GM12878 (cell line): ENCODE data around the gene STAT3.
"Not testable (repeated sequence)": the region's sequence is repeated elsewhere in the genome, so short reads cannot be mapped to it uniquely, and the experiment has no call there.

Source experiments
- ASH2L ChIP-seq: fragments of 300-600, 200-600 bp; sonication (generic); IDR thresholded peaks from 2 replicates; pipeline ENCODE4 v1.6.1; 2017; ENCODE audit warnings: low read depth, mild to moderate bottlenecking, borderline replicate concordance
- ATF2 ChIP-seq: IDR thresholded peaks from 2 replicates; pipeline ENCODE4 v1.6.1; 2012; ENCODE audit warnings: low read length, inconsistent platforms
- CTCF ChIP-seq, 3 experiments: IDR thresholded peaks in 2 of 3; conservative IDR thresholded peaks in 1 of 3; 2 replicates each; pipeline ENCODE4 v1.5.1; 2011; ENCODE audit warnings: low read depth in 3 of 3, low read length in 3 of 3, mild to moderate bottlenecking in 3 of 3, control low read depth in 2 of 3, moderate library complexity in 2 of 3, inconsistent platforms in 1 of 3, mixed read lengths in 1 of 3; ENCODE audit not compliant: control insufficient read depth in 2 of 3, insufficient read depth in 1 of 3; ENCODE audit errors: extremely low read depth in 1 of 3
- EZH2 ChIP-seq: IDR thresholded peaks from 2 replicates; pipeline ENCODE4 v1.6.1; 2012; ENCODE audit warnings: low read depth, mild to moderate bottlenecking, control low read depth, inconsistent platforms, low read length, borderline replicate concordance; ENCODE audit not compliant: control insufficient read depth
- FOXM1 ChIP-seq: IDR thresholded peaks from 2 replicates; pipeline ENCODE4 v1.6.1; 2012; ENCODE audit warnings: low read depth, mild to moderate bottlenecking, inconsistent platforms, low read length, moderate library complexity
- MYC ChIP-seq: IDR thresholded peaks from 2 replicates; pipeline ENCODE4 v1.6.1; 2011; ENCODE audit warnings: mild to moderate bottlenecking, low read length, moderate library complexity, inconsistent platforms; ENCODE audit not compliant: insufficient read depth, insufficient replicate concordance, insufficient read length, severe bottlenecking
- NFYA ChIP-seq: IDR thresholded peaks from 2 replicates; pipeline ENCODE4 v1.6.1; 2011; ENCODE audit warnings: low read depth, mild to moderate bottlenecking, low read length, improper control_type of control experiment, borderline replicate concordance
- NRF1 ChIP-seq: conservative IDR thresholded peaks from 2 replicates; pipeline ENCODE4 v1.6.1; 2011; ENCODE audit warnings: mild to moderate bottlenecking, low read depth, low read length, improper control_type of control experiment
- SIX5 ChIP-seq: IDR thresholded peaks from 2 replicates; pipeline ENCODE4 v1.6.1; 2011; ENCODE audit warnings: mild to moderate bottlenecking, low read depth, low read length, moderate library complexity; ENCODE audit not compliant: severe bottlenecking
- YY1 ChIP-seq: IDR thresholded peaks from 2 replicates; pipeline ENCODE4 v1.6.1; 2011; ENCODE audit warnings: low read depth, mild to moderate bottlenecking, low read length
- TF ChIP-seq, protein P1 (sequence below): IDR thresholded peaks from 2 replicates; pipeline ENCODE4 v1.6.1; 2011; ENCODE audit warnings: mild to moderate bottlenecking, low read depth, low read length, moderate library complexity; ENCODE audit not compliant: insufficient replicate concordance

DNA sequence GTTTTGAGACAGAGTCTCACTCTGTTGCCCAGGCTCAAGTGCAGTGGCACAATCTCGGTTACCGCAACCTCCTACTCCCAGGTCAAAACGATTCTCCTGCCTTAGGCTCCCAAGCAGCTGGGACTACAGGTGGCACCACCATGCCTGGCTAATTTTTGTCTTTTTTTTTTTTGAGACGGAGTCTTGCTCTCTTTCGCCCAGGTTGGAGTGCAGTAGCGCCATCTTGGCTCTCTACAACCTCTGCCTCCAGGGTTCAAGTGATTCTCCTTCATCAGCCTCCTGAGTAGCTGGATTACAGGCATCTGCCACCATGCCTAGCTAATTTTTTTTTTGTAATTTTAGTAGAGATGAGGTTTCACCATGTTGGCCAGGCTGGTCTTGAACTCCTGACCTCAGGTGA, 70.3 kb downstream of the STAT3 start:
- not testable (repeated sequence) for TF ChIP-seq NFYA; YY1; ASH2L; CTCF (IDR thresholded peaks at IDR 0.05 in 2 of 3, conservative IDR thresholded peaks at IDR 0.05 in 1 of 3; ENCODE audit: control insufficient read depth in 2 of 3, extremely low read depth in 1 of 3, insufficient read depth in 1 of 3, low read depth in 3 of 3, low read length in 3 of 3); SIX5; EZH2; NRF1; ATF2; FOXM1; MYC
- TF ChIP-seq, protein P1, sequence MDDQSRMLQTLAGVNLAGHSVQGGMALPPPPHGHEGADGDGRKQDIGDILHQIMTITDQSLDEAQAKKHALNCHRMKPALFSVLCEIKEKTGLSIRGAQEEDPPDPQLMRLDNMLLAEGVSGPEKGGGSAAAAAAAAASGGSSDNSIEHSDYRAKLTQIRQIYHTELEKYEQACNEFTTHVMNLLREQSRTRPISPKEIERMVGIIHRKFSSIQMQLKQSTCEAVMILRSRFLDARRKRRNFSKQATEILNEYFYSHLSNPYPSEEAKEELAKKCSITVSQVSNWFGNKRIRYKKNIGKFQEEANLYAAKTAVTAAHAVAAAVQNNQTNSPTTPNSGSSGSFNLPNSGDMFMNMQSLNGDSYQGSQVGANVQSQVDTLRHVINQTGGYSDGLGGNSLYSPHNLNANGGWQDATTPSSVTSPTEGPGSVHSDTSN, result not testable (repeated sequence)
